HepG2 (cell line): ENCODE results near the gene DSN1. TPM values are rescaled to one million over a fixed set of nuclear protein-coding genes. Genes with fewer than 3 reads are reported as not detected.
A peak's percentile ranks its signal among the peaks of the same experiment; 100 is the strongest.

Experiments
- ATAC-seq: fragments of 200-7000 bp; cut with Tn5 transposase; 3 replicates; pipeline ENCODE4 v1.9.1; 2020; ENCODE audit warnings: mild to moderate bottlenecking, moderate library complexity
- BruUV-seq: library from RNA; stranded (reverse); fragments of 400-500 nt; replicated peaks from 2 replicates; lab custom pipeline; 2021; lab: Mats Ljungman, UMichigan
- CTCF ChIA-PET: fragments of 300-600 bp; formaldehyde crosslinking; extraction: SDS; loops from one replicate; lab custom pipeline; 2021; ENCODE audit warnings: low total read pairs, inconsistent platforms, low intra/inter-chr PET ratio; lab: Yijun Ruan, JAX
- POLR2A ChIA-PET: fragments of 350-600 bp; sonication (Branson Sonifier 250); formaldehyde crosslinking; loops from one replicate; lab custom pipeline; 2020; ENCODE audit warnings: antibody characterized with exemption, inconsistent platforms; lab: Yijun Ruan, JAX
- DNase-seq: peaks from one replicate; pipeline ENCODE4 v3.0.0-alpha.2; 2015; ENCODE audit warnings: low spot score
- FAIRE-seq: peaks from 3 replicates; lab custom pipeline; 2011; peaks lifted over from hg19 to GRCh38; lab: Jason Lieb, UNC
- H2AFZ ChIP-seq: one replicate; pipeline ENCODE4 v1.6.1; 2011; ENCODE audit warnings: low read length, inconsistent platforms
- H3K27ac ChIP-seq: fragments of 300-600 bp; 3 replicates; pipeline ENCODE4 v1.8.0; 2011; ENCODE audit warnings: mixed run types, mild to moderate bottlenecking, mixed read lengths, low read length, inconsistent platforms; ENCODE audit not compliant: insufficient read depth; ENCODE audit errors: extremely low read length
- H3K27me3 ChIP-seq, 2 experiments: fragments of 200-600 bp in 1 of 2; 2 replicates in 1 of 2; 3 replicates in 1 of 2; pipeline versions ENCODE4 v1.6.0 to v1.8.0; 2011; ENCODE audit warnings: low read length in 2 of 2, mild to moderate bottlenecking in 2 of 2, moderate library complexity in 2 of 2, inconsistent platforms in 1 of 2; ENCODE audit not compliant: insufficient read depth in 2 of 2, control insufficient read depth in 1 of 2
- H3K36me3 ChIP-seq, 2 experiments: fragments of 200-600 bp in 1 of 2; replicated peaks in 1 of 2; 2 replicates in 1 of 2; 3 replicates in 1 of 2; pipeline versions ENCODE4 v1.5.1 to v1.8.0; 2011; ENCODE audit warnings: low read length in 2 of 2, inconsistent platforms in 1 of 2; ENCODE audit not compliant: insufficient read depth in 2 of 2, control insufficient read depth in 1 of 2
- H3K4me1 ChIP-seq: 2 replicates; pipeline ENCODE4 v1.5.1; 2012; ENCODE audit warnings: low read length, inconsistent platforms; ENCODE audit not compliant: insufficient read depth
- H3K4me2 ChIP-seq: 2 replicates; pipeline ENCODE4 v1.6.0; 2011; ENCODE audit warnings: low read depth, low read length, inconsistent platforms
- H3K4me3 ChIP-seq, 3 experiments: fragments of 200-600 bp in 1 of 3; sonication (generic), shearing (Covaris generic) in 1 of 3; replicated peaks in 1 of 3; 2 replicates each; pipeline ENCODE4 v1.5.1; 2011 to 2016; ENCODE audit warnings: low read length in 3 of 3, inconsistent platforms in 2 of 3, low read depth in 2 of 3, mild to moderate bottlenecking in 2 of 3, control low read depth in 1 of 3, mixed read lengths in 1 of 3; ENCODE audit not compliant: insufficient read depth in 1 of 3
- H3K79me2 ChIP-seq: one replicate; pipeline ENCODE4 v1.6.1; 2011; ENCODE audit warnings: low read length, inconsistent platforms; ENCODE audit not compliant: insufficient read depth
- H3K9ac ChIP-seq: 2 replicates; pipeline ENCODE4 v1.6.0; 2011; ENCODE audit warnings: mild to moderate bottlenecking, low read depth, low read length, inconsistent platforms; ENCODE audit not compliant: insufficient read depth
- H3K9me3 ChIP-seq: 2 replicates; pipeline ENCODE4 v1.5.1; 2012; ENCODE audit warnings: mild to moderate bottlenecking, low read length
- H4K20me1 ChIP-seq: 2 replicates; pipeline ENCODE4 v1.6.0; 2011; ENCODE audit warnings: inconsistent platforms, mild to moderate bottlenecking, low read length, moderate library complexity; ENCODE audit not compliant: insufficient read depth
- ATF4 ChIP-seq, 2 experiments: fragments of 450-650 bp in 1 of 2; sonication (generic) in 1 of 2; formaldehyde crosslinking; IDR thresholded peaks; 2 replicates each; pipeline versions ENCODE4 v1.5.0 to v1.8.0; 2020 to 2022; ENCODE audit warnings: mild to moderate bottlenecking in 1 of 2, missing genetic modification reagents in 1 of 2
- CREB1 ChIP-seq, 2 experiments: fragments of 450-650 bp in 1 of 2; IDR thresholded peaks; 2 replicates each; pipeline ENCODE4 v1.6.1; 2016 to 2017; ENCODE audit warnings: control low read depth in 1 of 2, mild to moderate bottlenecking in 1 of 2, missing compliant biosample characterization in 1 of 2, missing genetic modification characterization in 1 of 2
- CTCF ChIP-seq: sonication (generic); formaldehyde crosslinking; IDR thresholded peaks from 2 replicates; pipeline ENCODE4 v1.5.0; 2020; ENCODE audit warnings: mild to moderate bottlenecking, missing genetic modification reagents, moderate library complexity
- FUBP1 ChIP-seq: sonication (generic); formaldehyde crosslinking; IDR thresholded peaks from 2 replicates; pipeline ENCODE4 v1.5.1; 2020; ENCODE audit warnings: missing genetic modification reagents, mild to moderate bottlenecking, borderline replicate concordance
- HMGA1 ChIP-seq: sonication (generic); formaldehyde crosslinking; conservative IDR thresholded peaks from 2 replicates; pipeline ENCODE4 v1.4.0; 2020; ENCODE audit warnings: missing genetic modification reagents
- SMARCE1 ChIP-seq: fragments of 450-650 bp; IDR thresholded peaks from 2 replicates; pipeline ENCODE4 v1.6.1; 2017; ENCODE audit warnings: borderline replicate concordance
- STAG1 ChIP-seq: sonication (generic); formaldehyde crosslinking; IDR thresholded peaks from 2 replicates; pipeline ENCODE4 v1.4.0; 2020; ENCODE audit warnings: missing genetic modification reagents
- TEAD3 ChIP-seq: optimal IDR thresholded peaks from 2 replicates; pipeline ENCODE3; 2016; ENCODE audit warnings: borderline replicate concordance
- ZBTB42 ChIP-seq: sonication (generic); formaldehyde crosslinking; IDR thresholded peaks from 2 replicates; pipeline ENCODE4 v1.5.0; 2020; ENCODE audit warnings: mild to moderate bottlenecking, missing genetic modification reagents
- ZFP36L2 ChIP-seq: sonication (generic); formaldehyde crosslinking; IDR thresholded peaks from 2 replicates; pipeline ENCODE4 v1.4.0; 2020; ENCODE audit warnings: missing genetic modification reagents
- ZFP37 ChIP-seq: sonication (generic); formaldehyde crosslinking; IDR thresholded peaks from 2 replicates; pipeline ENCODE4 v1.4.0; 2020; ENCODE audit warnings: missing genetic modification reagents, borderline replicate concordance
- ZNF280D ChIP-seq: sonication (generic); formaldehyde crosslinking; IDR thresholded peaks from 2 replicates; pipeline ENCODE4 v1.5.1; 2020; ENCODE audit warnings: mild to moderate bottlenecking, missing genetic modification reagents
- ZNF576 ChIP-seq: sonication (generic); formaldehyde crosslinking; IDR thresholded peaks from 2 replicates; pipeline ENCODE4 v1.4.0; 2020; ENCODE audit warnings: mild to moderate bottlenecking, missing genetic modification reagents
- ZNF704 ChIP-seq: sonication (generic); formaldehyde crosslinking; IDR thresholded peaks from 2 replicates; pipeline ENCODE4 v1.8.1; 2023; ENCODE audit warnings: mild to moderate bottlenecking, inconsistent platforms, moderate library complexity, missing genetic modification reagents, borderline replicate concordance
- ZSCAN21 ChIP-seq: sonication (generic); formaldehyde crosslinking; IDR thresholded peaks from 2 replicates; pipeline ENCODE4 v1.8.0; 2022; ENCODE audit warnings: mild to moderate bottlenecking, missing genetic modification reagents, moderate library complexity, borderline replicate concordance
- WGBS: methylation state at CpG from one replicate; pipeline ENCODE4 v1.1.6; 2017; ENCODE audit warnings: low lambda C conversion rate; 5-methylcytosine and 5-hydroxymethylcytosine counted together
- in situ Hi-C: cut with HindIII; loops from 2 replicates; pipeline ENCODE4 v1.10.0; 2017; ENCODE audit warnings: low pct_unique_long_range_greater_than_20kb; ENCODE audit not compliant: extremely low pct_ligation_motif_present
- intact Hi-C: fragments of 100-400 bp; cut with micrococcal nuclease; formaldehyde crosslinking; loops from one replicate; pipeline ENCODE4 v1.10.0; 2022; ENCODE audit not compliant: unreplicated experiment
- polyA plus RNA-seq, 8 experiments: library from polyadenylated mRNA; depleted of rRNA in 3 of 8; stranded (reverse) in 7 of 8; unstranded in 1 of 8; fragments of >200 nt; fragmentation: Illumina TruSeq in 4 of 8; extraction: Trizol in 4 of 8; gene quantifications; 2 replicates each; pipeline versions ENCODE4 v1.2.1 to v1.2.3, GENCODE V29; 2011 to 2016; ENCODE audit warnings: low read depth in 4 of 8, missing spikeins in 1 of 8, mixed read lengths in 1 of 8; ENCODE audit not compliant: insufficient read depth in 1 of 8
- total RNA-seq, 5 experiments: library from RNA; depleted of rRNA; stranded (reverse); fragments of >200 nt; fragmentation: Illumina TruSeq; extraction: Trizol; gene quantifications; 2 replicates each; pipeline ENCODE4 v1.2.3, GENCODE V29; 2016; ENCODE audit warnings: low read depth in 1 of 5

The DSN1 gene
- total and polyA plus RNA-seq, 2 of the 13 experiments (the other 11 are each of a cell fraction or from before 2014, with no cell fraction given), result 18.7 to 53.7 TPM

- POLR2A ChIA-PET, result no interaction called here
- no peaks in the 10 kb centered on the region for H3K9me3 ChIP-seq
- H3K9ac ChIP-seq, result no peak overlapping the region
- H4K20me1 ChIP-seq, result no peaks in the 10 kb centered on the region
- CTCF ChIA-PET, result interaction anchor here (1.0 kb wide), 1 partner anchor 94 kb away, joined by 3 read pairs; no protein-coding TSS in a partner anchor
- intact Hi-C loops, result loop anchor here (1.0 kb wide), 1 partner anchor 95 kb away; no protein-coding TSS in a partner anchor
- H3K4me3 ChIP-seq, result no peak overlapping the region
- FAIRE-seq (peak; percentile 98), ATAC-seq (peak; percentile 77), DNase-seq (peak; percentile 80)
- no peaks in the 10 kb centered on the region for H3K4me1 ChIP-seq
- no peaks in the 10 kb centered on the region for H3K27me3 ChIP-seq
- in situ Hi-C loops, result no loop called here
- no peak overlapping the region for H3K4me2 ChIP-seq
- H2AFZ ChIP-seq, result no peak overlapping the region
- 95% methylated on average over 3 of the region's 3 CpGs for WGBS
- H3K27ac ChIP-seq, result no peak overlapping the region
- H3K79me2 ChIP-seq, result no peaks in the 10 kb centered on the region
- H3K36me3 ChIP-seq, result peaks cover 18 to 51% of the 10 kb centered on the region in 2 experiments
- BruUV-seq, result no TSS peak
- no peak for TF ChIP-seq SMARCE1
- no peak for TF ChIP-seq FUBP1 (CRISPR knock-in tag)
- peak; percentile 56 for TF ChIP-seq STAG1 (CRISPR knock-in tag)
- peak; percentile 40 for TF ChIP-seq TEAD3
- TF ChIP-seq ZNF280D (CRISPR knock-in tag), result no peak
- no peak for TF ChIP-seq ZFP37 (CRISPR knock-in tag)
- TF ChIP-seq ZNF704, result no peak
- peak; percentile 54 for TF ChIP-seq CTCF (CRISPR knock-in tag)
- TF ChIP-seq ATF4 (CRISPR knock-in tag; IDR thresholded peaks at IDR 0.05), result no peak
- no peak for TF ChIP-seq ZNF576
- TF ChIP-seq HMGA1 (CRISPR knock-in tag), result no peak
- no peak for TF ChIP-seq ZBTB42 (CRISPR knock-in tag)
- TF ChIP-seq ZFP36L2 (CRISPR knock-in tag), result no peak
- no peak for TF ChIP-seq CREB1 (IDR thresholded peaks at IDR 0.05)
- no peak for TF ChIP-seq CREB1 (CRISPR knock-in tag; IDR thresholded peaks at IDR 0.05)
- no peak for TF ChIP-seq ZSCAN21 (CRISPR knock-in tag)
Observed at GRCh38 chr20:36792422-36792821, 18.9 kb upstream of the DSN1 start.
